GM12873 (cell line): ENCODE results near the gene POGK.

Experiments used
- CTCF ChIP-seq: IDR thresholded peaks from 2 replicates; pipeline ENCODE4 v1.5.1; 2012; ENCODE audit warnings: low read depth, mild to moderate bottlenecking, moderate library complexity, low read length, control low read depth; ENCODE audit not compliant: insufficient read depth; ENCODE audit errors: missing control alignments

POGK gene

GRCh38 chr1:166843769-166844596, 4.7 kb downstream of the POGK start:
- no peak for TF ChIP-seq CTCF

GRCh38 chr1:166844791-166845190, 5.5 kb downstream of the POGK start:
- no peak for TF ChIP-seq CTCF

- TF ChIP-seq CTCF = no peak
These were observed 8.9 kb downstream of the POGK start for GRCh38 chr1:166848193-166848592.

- TF ChIP-seq CTCF = no peak
These were observed 9.9 kb downstream of the POGK start for GRCh38 chr1:166849135-166849534.

GRCh38 chr1:166852918-166853317, 13.6 kb downstream of the POGK start:
- no peak for TF ChIP-seq CTCF

- no peak for TF ChIP-seq CTCF
These were observed 16.3 kb downstream of the POGK start for GRCh38 chr1:166855558-166855957.

GRCh38 chr1:166857995-166858394, 18.7 kb downstream of the POGK start:
- TF ChIP-seq CTCF = no peak
